Lung (tissue), 12 donors: ENCODE results near the gene KCNIP4. TPM values are rescaled to one million over a fixed set of nuclear protein-coding genes. Genes with fewer than 3 reads are reported as not detected.

Source experiments
- ATAC-seq: fragments of 200-7000 bp; cut with Tn5 transposase; one replicate; pipeline ENCODE4 v1.9.1; 2020; ENCODE audit warnings: moderate number of reproducible peaks; ENCODE audit not compliant: insufficient read depth, low FRiP score
- DNase-seq, 3 donors: peaks; one replicate each; pipeline ENCODE4 v3.0.0-alpha.2; 2013 to 2017
- H3K27ac ChIP-seq, 2 donors: one replicate each; pipeline ENCODE4 v1.5.1; 2013; ENCODE audit warnings: mild to moderate bottlenecking in 2 of 2, moderate library complexity in 2 of 2, control low read depth in 1 of 2, inconsistent platforms in 1 of 2, low read depth in 1 of 2, low read length in 1 of 2
- H3K27me3 ChIP-seq, 3 donors: one replicate each; pipeline ENCODE4 v1.5.1; 2013; ENCODE audit warnings: low read length in 2 of 3; ENCODE audit not compliant: control insufficient read depth in 3 of 3, insufficient read depth in 3 of 3
- H3K36me3 ChIP-seq, 4 donors: one replicate each; pipeline ENCODE4 v1.5.1; 2013; ENCODE audit warnings: low read length in 4 of 4, mild to moderate bottlenecking in 1 of 4, moderate library complexity in 1 of 4; ENCODE audit not compliant: control insufficient read depth in 4 of 4, insufficient read depth in 4 of 4
- H3K4me1 ChIP-seq, 5 donors: one replicate each; pipeline ENCODE4 v1.5.1; 2013; ENCODE audit warnings: low read length in 5 of 5, mild to moderate bottlenecking in 2 of 5, moderate library complexity in 1 of 5; ENCODE audit not compliant: control insufficient read depth in 5 of 5, insufficient read depth in 5 of 5
- H3K4me3 ChIP-seq: one replicate; pipeline ENCODE4 v1.5.1; 2013; ENCODE audit warnings: mild to moderate bottlenecking, control low read depth, moderate library complexity
- H3K9ac ChIP-seq, 2 donors: one replicate each; pipeline ENCODE4 v1.5.1; 2013; ENCODE audit warnings: low read length in 2 of 2, control low read depth in 1 of 2; ENCODE audit not compliant: insufficient read depth in 1 of 2
- H3K9me3 ChIP-seq, 4 donors: one replicate each; pipeline ENCODE4 v1.5.1; 2013; ENCODE audit warnings: low read length in 3 of 4, mild to moderate bottlenecking in 1 of 4, moderate library complexity in 1 of 4; ENCODE audit not compliant: control insufficient read depth in 4 of 4, insufficient read depth in 3 of 4
- CTCF ChIP-seq: IDR thresholded peaks from 2 replicates; pipeline ENCODE4 v1.5.1; 2012; ENCODE audit warnings: mild to moderate bottlenecking; ENCODE audit errors: control extremely low read depth, extremely low read depth
- WGBS, 2 donors: extraction: QIAGEN DNeasy Blood & Tissue Kit; methylation state at CpG; one replicate each; pipeline ENCODE4 v1.1.7; 2013; 5-methylcytosine and 5-hydroxymethylcytosine counted together
- polyA plus RNA-seq, 2 donors: library from polyadenylated mRNA; stranded (reverse); fragments of 200-250 nt; gene quantifications; one replicate each; pipeline ENCODE4 v1.2.1, GENCODE V29; 2013
- total RNA-seq, 2 donors: library from RNA; depleted of rRNA in 1 of 2; stranded (reverse); fragments of >200 nt in 1 of 2; gene quantifications; one replicate each; pipeline ENCODE4 v1.2.1, GENCODE V29; 2014 to 2021
- donor health status: control.
- donor health status: control.
- donor health status: Bipolar disorder and iron deficiency.
- donor health status: healthy.
- donor health status: DM: yes; HTN: yes; CAD: no.

The KCNIP4 gene
- total and polyA plus RNA-seq, 4 donors = 0.11 TPM; not detected in 3

GRCh38 chr4:21710179-21710835 is 238.3 kb downstream of the KCNIP4 start:
- H3K9ac ChIP-seq = no peak overlapping the region
- H3K4me3 ChIP-seq = no peak overlapping the region
- DNase-seq = no peak
- no peak for ATAC-seq
- no peaks in the 10 kb centered on the region for H3K27me3 ChIP-seq
- WGBS, 2 donors = 63 to 76% methylated on average over 6 of the region's 6 CpGs
- no peaks in the 10 kb centered on the region for H3K4me1 ChIP-seq
- no peak for TF ChIP-seq CTCF
- H3K36me3 ChIP-seq = no peaks in the 10 kb centered on the region
- no peak overlapping the region for H3K27ac ChIP-seq
- H3K9me3 ChIP-seq = no peaks in the 10 kb centered on the region

GRCh38 chr4:21709761-21710160 is 238.8 kb downstream of the KCNIP4 start:
- H3K9ac ChIP-seq = no peak overlapping the region
- no peak overlapping the region for H3K4me3 ChIP-seq
- no peaks in the 10 kb centered on the region for H3K36me3 ChIP-seq
- no peaks in the 10 kb centered on the region for H3K9me3 ChIP-seq
- H3K4me1 ChIP-seq = no peaks in the 10 kb centered on the region
- TF ChIP-seq CTCF = no peak
- H3K27ac ChIP-seq = no peak overlapping the region
- no peak for ATAC-seq
- DNase-seq = no peak
- H3K27me3 ChIP-seq = no peaks in the 10 kb centered on the region

GRCh38 chr4:21709031-21709430 is 239.5 kb downstream of the KCNIP4 start:
- H3K4me3 ChIP-seq = no peak overlapping the region
- H3K9ac ChIP-seq = no peak overlapping the region
- 67% methylated on average over 1 of the region's 1 CpG for WGBS, 2 donors
- no peak overlapping the region for H3K27ac ChIP-seq
- no peaks in the 10 kb centered on the region for H3K9me3 ChIP-seq
- no peak for TF ChIP-seq CTCF
- no peak for ATAC-seq
- H3K27me3 ChIP-seq = no peaks in the 10 kb centered on the region
- no peaks in the 10 kb centered on the region for H3K4me1 ChIP-seq
- DNase-seq = no peak
- no peaks in the 10 kb centered on the region for H3K36me3 ChIP-seq

- Histone ChIP-seq H3K27me3 (no peaks in the 10 kb centered on the region), H3K4me1 (peaks cover 0 to 6% (median 0%) of the 10 kb centered on the region in 5 donors), H3K9ac (no peak overlapping the region), H3K4me3 (no peak overlapping the region), H3K27ac (no peak overlapping the region), H3K36me3 (no peaks in the 10 kb centered on the region), H3K9me3 (no peaks in the 10 kb centered on the region)
- ATAC-seq (no peak), DNase-seq (no peak)
- TF ChIP-seq CTCF = no peak
- WGBS, 2 donors = 45% methylated on average over 4 of the region's 4 CpGs
Measured at GRCh38 chr4:21699446-21699845, 249.1 kb downstream of the KCNIP4 start.
